Left ventricle myocardium inferior (tissue), 1 donor: ENCODE measurements around the gene CRPPA. TPM values are rescaled to one million over a fixed set of nuclear protein-coding genes. Genes with fewer than 3 reads are reported as not detected.
A peak's percentile ranks its signal among the peaks of the same experiment; 100 is the strongest.

ENCODE experiments used
- DNase-seq: peaks from one replicate; pipeline ENCODE4 v3.0.0-alpha.2; 2020
- H3K27ac ChIP-seq: fragments of 200-600 bp; replicated peaks from 2 replicates; pipeline ENCODE4 v1.8.0; 2021
- H3K27me3 ChIP-seq: fragments of 200-600 bp; 2 replicates; pipeline ENCODE4 v1.8.0; 2021; ENCODE audit warnings: low read depth
- H3K36me3 ChIP-seq: fragments of 200-600 bp; 2 replicates; pipeline ENCODE4 v1.8.0; 2021
- H3K4me1 ChIP-seq: fragments of 200-600 bp; 2 replicates; pipeline ENCODE4 v1.8.0; 2021
- H3K4me3 ChIP-seq: fragments of 200-600 bp; 2 replicates; pipeline ENCODE4 v1.8.0; 2021; ENCODE audit warnings: mild to moderate bottlenecking, moderate library complexity
- H3K9me3 ChIP-seq: fragments of 200-600 bp; replicated peaks from 2 replicates; pipeline ENCODE4 v1.8.0; 2021
- intact Hi-C: fragments of 100-400 bp; cut with micrococcal nuclease; formaldehyde crosslinking; loops from one replicate; pipeline ENCODE4 v1.11.0; 2022
- total RNA-seq: library from RNA; stranded (reverse); fragmentation: NEBNext Ultra II Directional; extraction: Animal tissue kit (Norgen Biotek cat#: 25700); gene quantifications from one replicate; pipeline ENCODE4 v1.2.1, GENCODE V29; 2021
- TF ChIP-seq, protein P1 (sequence below): fragments of 200-600 bp; IDR thresholded peaks from 2 replicates; pipeline ENCODE4 v1.8.0; 2021; ENCODE audit warnings: antibody characterized with exemption, mild to moderate bottlenecking, borderline replicate concordance
- donor health status: DM: no; HTN: yes; CAD: no; lungs with severe emphysema.

The CRPPA gene
- total RNA-seq, 1 donor from 2014 or later = 8.3 TPM

DNA sequence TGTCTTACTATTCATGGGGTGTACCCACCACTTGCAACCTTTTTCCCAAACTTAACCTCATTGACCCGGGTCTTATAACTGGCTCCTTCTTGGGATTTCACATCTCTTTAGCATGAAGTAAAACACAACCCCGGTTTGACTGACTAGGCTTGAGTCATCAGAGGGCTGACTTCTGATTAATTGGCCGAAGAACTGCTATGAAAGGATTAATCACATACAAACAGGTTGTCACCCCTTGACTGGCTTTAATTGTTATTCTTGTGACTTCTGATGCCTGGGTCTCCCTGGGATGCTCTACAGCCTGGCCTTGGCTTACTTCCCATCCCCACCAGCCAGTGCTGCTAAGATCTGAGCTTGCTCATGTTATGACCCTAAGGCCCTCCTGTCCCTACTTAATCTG lies 8.8 kb upstream of the CRPPA start:
- Histone ChIP-seq H3K9me3 (no peaks in the 10 kb centered on the region), H3K27me3 (no peaks in the 10 kb centered on the region), H3K4me1 (no peaks in the 10 kb centered on the region), H3K36me3 (no peaks in the 10 kb centered on the region), H3K27ac (no peak overlapping the region), H3K4me3 (no peak overlapping the region)
- no peak for DNase-seq
- TF ChIP-seq, protein P1, sequence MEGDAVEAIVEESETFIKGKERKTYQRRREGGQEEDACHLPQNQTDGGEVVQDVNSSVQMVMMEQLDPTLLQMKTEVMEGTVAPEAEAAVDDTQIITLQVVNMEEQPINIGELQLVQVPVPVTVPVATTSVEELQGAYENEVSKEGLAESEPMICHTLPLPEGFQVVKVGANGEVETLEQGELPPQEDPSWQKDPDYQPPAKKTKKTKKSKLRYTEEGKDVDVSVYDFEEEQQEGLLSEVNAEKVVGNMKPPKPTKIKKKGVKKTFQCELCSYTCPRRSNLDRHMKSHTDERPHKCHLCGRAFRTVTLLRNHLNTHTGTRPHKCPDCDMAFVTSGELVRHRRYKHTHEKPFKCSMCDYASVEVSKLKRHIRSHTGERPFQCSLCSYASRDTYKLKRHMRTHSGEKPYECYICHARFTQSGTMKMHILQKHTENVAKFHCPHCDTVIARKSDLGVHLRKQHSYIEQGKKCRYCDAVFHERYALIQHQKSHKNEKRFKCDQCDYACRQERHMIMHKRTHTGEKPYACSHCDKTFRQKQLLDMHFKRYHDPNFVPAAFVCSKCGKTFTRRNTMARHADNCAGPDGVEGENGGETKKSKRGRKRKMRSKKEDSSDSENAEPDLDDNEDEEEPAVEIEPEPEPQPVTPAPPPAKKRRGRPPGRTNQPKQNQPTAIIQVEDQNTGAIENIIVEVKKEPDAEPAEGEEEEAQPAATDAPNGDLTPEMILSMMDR = no peak
- intact Hi-C loops = loop anchor here (10.0 kb wide), 1 partner anchor 135 kb away; no protein-coding TSS in a partner anchor

DNA sequence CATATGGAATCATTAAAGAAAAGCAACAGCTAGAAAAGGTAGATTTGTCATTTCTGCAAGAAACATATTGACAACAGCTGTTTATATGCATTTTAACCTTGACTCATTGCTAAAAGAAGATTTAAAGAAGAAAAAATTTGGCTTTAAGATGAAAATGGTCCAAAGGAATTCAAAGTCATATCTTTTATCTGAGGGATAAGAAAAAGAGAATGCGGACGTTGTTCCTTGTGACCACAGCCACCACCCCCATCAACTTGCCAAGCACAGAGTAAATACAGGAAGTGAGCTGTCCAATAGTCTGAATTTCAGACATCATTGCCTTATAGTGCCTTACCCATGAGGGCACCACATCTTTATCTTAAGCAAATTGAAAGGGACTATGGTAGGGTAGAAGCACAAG lies 7.3 kb upstream of the CRPPA start:
- TF ChIP-seq, protein P1 = no peak
- no peak for DNase-seq
- Histone ChIP-seq H3K27me3 (no peaks in the 10 kb centered on the region), H3K4me3 (no peak overlapping the region), H3K27ac (no peak overlapping the region), H3K4me1 (no peaks in the 10 kb centered on the region), H3K9me3 (no peaks in the 10 kb centered on the region), H3K36me3 (no peaks in the 10 kb centered on the region)
- intact Hi-C loops = no loop called here

DNA sequence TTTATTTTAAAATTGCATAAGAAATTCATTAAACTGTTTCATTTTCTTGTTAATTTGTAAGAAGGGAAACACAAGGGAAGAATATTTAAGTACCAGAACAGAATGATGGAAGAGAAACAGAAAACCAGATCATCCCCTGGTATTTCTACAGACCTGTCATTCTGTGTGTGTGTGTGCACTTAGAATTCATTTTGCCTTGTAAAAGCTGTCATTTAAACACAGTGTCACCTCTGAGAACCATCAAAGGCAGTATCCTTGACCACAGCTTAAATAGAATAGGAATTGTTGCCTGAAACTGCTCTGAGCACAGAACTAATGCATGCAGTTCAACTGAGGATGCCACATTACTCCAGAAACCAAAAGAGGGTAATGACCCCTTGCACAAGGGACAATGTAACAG lies 6.8 kb upstream of the CRPPA start:
- DNase-seq = no peak
- H3K36me3 ChIP-seq = no peaks in the 10 kb centered on the region
- H3K27ac ChIP-seq = no peak overlapping the region
- no peaks in the 10 kb centered on the region for H3K9me3 ChIP-seq
- intact Hi-C loops = no loop called here
- H3K27me3 ChIP-seq = no peaks in the 10 kb centered on the region
- no peaks in the 10 kb centered on the region for H3K4me1 ChIP-seq
- no peak overlapping the region for H3K4me3 ChIP-seq
- TF ChIP-seq, protein P1 = no peak

DNA sequence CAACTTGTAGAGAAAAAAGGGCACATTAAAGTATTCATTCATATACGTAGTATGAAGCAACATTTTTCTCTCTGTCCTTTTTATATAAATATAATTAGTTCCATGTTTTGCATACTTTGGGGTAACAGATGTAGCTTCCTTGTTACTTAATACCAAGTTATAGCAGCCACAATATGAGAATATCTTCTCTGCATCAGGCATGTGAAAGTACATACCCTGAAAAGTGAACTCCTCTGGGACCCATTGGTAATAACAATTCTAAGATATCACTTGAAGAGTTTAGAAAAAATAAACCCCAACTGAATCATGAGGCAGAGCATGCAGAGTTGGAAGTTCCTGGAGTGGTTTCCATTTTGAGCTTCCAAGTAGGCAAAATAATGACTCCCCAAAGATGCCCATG lies 2.4 kb upstream of the CRPPA start:
- intact Hi-C loops = no loop called here
- Histone ChIP-seq H3K9me3 (no peaks in the 10 kb centered on the region), H3K27ac (no peak overlapping the region), H3K27me3 (no peaks in the 10 kb centered on the region), H3K4me3 (no peak overlapping the region), H3K36me3 (no peaks in the 10 kb centered on the region), H3K4me1 (peaks cover 32% of the 10 kb centered on the region)
- DNase-seq = no peak
- TF ChIP-seq, protein P1 = no peak

DNA sequence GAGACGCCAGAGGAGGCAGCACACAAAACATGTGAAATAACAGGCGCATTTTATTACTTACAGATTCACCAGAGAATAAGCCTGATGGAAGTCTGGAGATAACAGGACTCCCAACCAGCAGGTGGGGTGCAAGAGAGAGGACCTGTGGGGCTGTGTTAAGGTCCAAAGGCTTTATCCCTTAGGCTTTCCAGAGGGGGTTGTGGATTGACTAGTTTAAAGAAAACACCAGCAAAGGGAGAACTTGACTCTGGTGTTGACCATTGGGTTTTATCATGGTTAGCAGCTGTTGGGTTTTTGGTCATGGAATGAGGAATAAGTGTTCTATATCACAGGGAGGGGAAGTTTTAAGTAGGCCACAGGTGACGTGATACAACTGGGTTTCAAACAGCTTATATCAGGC lies 1.6 kb upstream of the CRPPA start:
- Histone ChIP-seq H3K27ac (peak overlapping the region; percentile 99), H3K4me1 (peaks cover 32% of the 10 kb centered on the region), H3K4me3 (no peak overlapping the region), H3K36me3 (no peaks in the 10 kb centered on the region), H3K27me3 (no peaks in the 10 kb centered on the region), H3K9me3 (no peaks in the 10 kb centered on the region)
- TF ChIP-seq, protein P1 = no peak
- DNase-seq = no peak
- intact Hi-C loops = no loop called here

DNA sequence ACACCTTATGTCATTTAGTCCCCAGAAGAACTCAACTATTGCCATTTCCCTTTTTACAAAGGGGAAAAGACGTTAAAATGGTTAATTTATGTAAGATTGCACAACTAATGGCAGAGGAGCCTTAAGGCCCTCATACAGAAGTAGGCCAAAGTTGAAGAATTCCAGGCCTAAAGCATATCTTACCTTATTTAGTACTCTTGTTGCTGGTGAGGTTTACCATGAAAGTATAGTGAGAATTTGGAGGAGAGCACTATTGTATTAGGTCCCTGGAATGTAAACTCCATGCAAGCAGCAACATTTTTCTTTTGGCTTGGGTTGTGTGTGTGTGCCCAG lies 731 bp upstream of the CRPPA start:
- H3K4me1 ChIP-seq = peaks cover 32% of the 10 kb centered on the region
- TF ChIP-seq, protein P1 = no peak
- no peaks in the 10 kb centered on the region for H3K9me3 ChIP-seq
- peak overlapping the region; percentile 79 for H3K4me3 ChIP-seq
- intact Hi-C loops = no loop called here
- no peak for DNase-seq
- H3K27me3 ChIP-seq = no peaks in the 10 kb centered on the region
- H3K27ac ChIP-seq = peak overlapping the region; percentile 99
- no peaks in the 10 kb centered on the region for H3K36me3 ChIP-seq
